ENCODE measurements around the gene ARID1A.
"Not testable (repeated sequence)": the region's sequence is repeated elsewhere in the genome, so short reads cannot be mapped to it uniquely, and the experiment has no call there.

The ARID1A gene

DNA sequence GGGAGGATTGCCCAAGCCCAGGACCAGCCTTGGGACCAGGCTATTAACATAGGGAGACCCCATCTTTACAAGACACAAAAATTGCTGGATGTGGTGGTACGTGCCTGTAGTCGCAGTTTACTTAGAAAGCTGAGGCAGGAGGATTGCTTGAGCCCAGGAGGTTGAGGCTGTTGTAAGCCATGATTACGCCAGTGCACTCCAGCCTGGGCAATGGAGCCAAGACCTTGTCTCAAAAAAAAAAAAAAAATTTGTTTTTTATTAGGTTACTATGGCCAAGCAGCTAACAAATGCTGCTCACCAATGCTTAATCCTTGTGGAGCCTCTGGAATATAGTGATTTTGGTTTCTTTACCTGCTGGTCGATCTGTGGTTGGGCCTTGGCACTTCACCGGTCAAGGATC, 8.8 kb downstream of the ARID1A start:
- H2BK5ac ChIP-seq (ENCODE audit: low read depth, low read length, poor library complexity), result no peak overlapping the region
- no peak overlapping the region for H3K14ac ChIP-seq (ENCODE audit: low read length)
- H3K79me1 ChIP-seq (ENCODE audit: low read length), result no peaks in the 10 kb centered on the region
- no peaks in the 10 kb centered on the region for H3K9me3 ChIP-seq (ENCODE audit: insufficient read depth, low read depth, low read length)
- no peak overlapping the region for H4K12ac ChIP-seq (ENCODE audit: low read depth, low read length)
- H3K27ac ChIP-seq (ENCODE audit: low read depth, low read length), result no peak overlapping the region
- H3K4me1 ChIP-seq (ENCODE audit: control insufficient read depth in 1 of 2, insufficient read depth in 2 of 2, low read length in 2 of 2), result peaks cover 5 to 20% of the 10 kb centered on the region in 2 experiments
- H3K9ac ChIP-seq (ENCODE audit: low read length), result no peak overlapping the region
- H2BK12ac ChIP-seq (ENCODE audit: low read length), result no peak overlapping the region
- no peak overlapping the region for H2AFZ ChIP-seq (ENCODE audit: insufficient read depth, low read length, poor library complexity)
- H3K4ac ChIP-seq (ENCODE audit: low read depth, low read length), result peak overlapping the region; percentile 92
- no CpG with 5 or more reads among the region's 5 CpGs for whole genome bisulfite sequencing (ENCODE audit: extremely low coverage, insufficient coverage, insufficient read length)
- no peak overlapping the region for H2BK120ac ChIP-seq (ENCODE audit: insufficient read depth, low read length, poor library complexity)
- no peak overlapping the region for H3K18ac ChIP-seq (ENCODE audit: low read length)
- no peaks in the 10 kb centered on the region for H3K27me3 ChIP-seq (ENCODE audit: insufficient read depth, low read length)
- peaks cover 34% of the 10 kb centered on the region for H3K79me2 ChIP-seq (ENCODE audit: control insufficient read depth, insufficient read depth, low read length, poor library complexity)
- no peak overlapping the region for H3K4me3 ChIP-seq (ENCODE audit: low read depth, low read length)
- DNase-seq, result no peak
- H4K8ac ChIP-seq (ENCODE audit: low read depth, low read length), result no peak overlapping the region
- no peak overlapping the region for H3K4me2 ChIP-seq (ENCODE audit: low read length)
- H4K91ac ChIP-seq (ENCODE audit: low read depth, low read length), result no peak overlapping the region
- H3K36me3 ChIP-seq (ENCODE audit: control insufficient read depth in 1 of 2, insufficient read depth in 2 of 2, low read length in 2 of 2), result peaks cover 3 to 13% of the 10 kb centered on the region in 2 experiments
- H3K23ac ChIP-seq (ENCODE audit: low read length), result no peak overlapping the region
- H2AK5ac ChIP-seq (ENCODE audit: low read length), result no peak overlapping the region

DNA sequence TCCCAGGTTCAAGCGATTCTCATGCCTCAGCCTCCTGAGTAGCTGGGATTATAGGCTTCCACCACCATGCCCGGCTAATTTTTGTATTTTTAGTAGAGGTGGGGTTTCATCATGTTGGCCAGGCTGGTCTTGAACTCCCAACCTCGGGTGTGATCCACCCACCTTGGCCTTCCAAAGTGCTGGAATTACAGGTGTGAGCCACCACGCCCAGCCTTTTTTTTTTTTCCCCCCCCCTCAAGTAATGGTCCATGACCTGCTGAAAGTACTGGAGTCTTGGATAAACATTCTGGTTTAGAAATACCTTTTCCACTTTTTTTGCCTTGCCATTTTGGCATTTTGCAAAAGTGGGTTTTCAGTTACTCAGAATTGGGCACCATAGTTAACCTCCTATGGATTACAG, 9.4 kb downstream of the ARID1A start:
- H4K8ac ChIP-seq (ENCODE audit: low read depth, low read length); H4K91ac ChIP-seq (ENCODE audit: low read depth, low read length); H4K12ac ChIP-seq (ENCODE audit: low read depth, low read length); H3K4me3 ChIP-seq (ENCODE audit: low read depth, low read length); H3K18ac ChIP-seq (ENCODE audit: low read length); H3K79me1 ChIP-seq (ENCODE audit: low read length); H2AK5ac ChIP-seq (ENCODE audit: low read length); H3K23ac ChIP-seq (ENCODE audit: low read length); H3K27me3 ChIP-seq (ENCODE audit: insufficient read depth, low read length); DNase-seq; H2BK12ac ChIP-seq (ENCODE audit: low read length); H2AFZ ChIP-seq (ENCODE audit: insufficient read depth, low read length, poor library complexity); H3K14ac ChIP-seq (ENCODE audit: low read length); H3K9ac ChIP-seq (ENCODE audit: low read length); H3K4me2 ChIP-seq (ENCODE audit: low read length); H2BK5ac ChIP-seq (ENCODE audit: low read depth, low read length, poor library complexity); H3K27ac ChIP-seq (ENCODE audit: low read depth, low read length); H2BK120ac ChIP-seq (ENCODE audit: insufficient read depth, low read length, poor library complexity); H3K9me3 ChIP-seq (ENCODE audit: insufficient read depth, low read depth, low read length): not testable (repeated sequence)
- H3K4ac ChIP-seq (ENCODE audit: low read depth, low read length), result peak overlapping the region; percentile 92
- H3K36me3 ChIP-seq (ENCODE audit: control insufficient read depth in 1 of 2, insufficient read depth in 2 of 2, low read length in 2 of 2), result peaks cover 4 to 13% of the 10 kb centered on the region in 2 experiments
- no CpG with 5 or more reads among the region's 4 CpGs for WGBS (ENCODE audit: extremely low coverage, insufficient coverage, insufficient read length)
- H3K4me1 ChIP-seq (ENCODE audit: control insufficient read depth in 1 of 2, insufficient read depth in 2 of 2, low read length in 2 of 2), result peaks cover 5 to 19% of the 10 kb centered on the region in 2 experiments
- H3K79me2 ChIP-seq (ENCODE audit: control insufficient read depth, insufficient read depth, low read length, poor library complexity), result peaks cover 32% of the 10 kb centered on the region

DNA sequence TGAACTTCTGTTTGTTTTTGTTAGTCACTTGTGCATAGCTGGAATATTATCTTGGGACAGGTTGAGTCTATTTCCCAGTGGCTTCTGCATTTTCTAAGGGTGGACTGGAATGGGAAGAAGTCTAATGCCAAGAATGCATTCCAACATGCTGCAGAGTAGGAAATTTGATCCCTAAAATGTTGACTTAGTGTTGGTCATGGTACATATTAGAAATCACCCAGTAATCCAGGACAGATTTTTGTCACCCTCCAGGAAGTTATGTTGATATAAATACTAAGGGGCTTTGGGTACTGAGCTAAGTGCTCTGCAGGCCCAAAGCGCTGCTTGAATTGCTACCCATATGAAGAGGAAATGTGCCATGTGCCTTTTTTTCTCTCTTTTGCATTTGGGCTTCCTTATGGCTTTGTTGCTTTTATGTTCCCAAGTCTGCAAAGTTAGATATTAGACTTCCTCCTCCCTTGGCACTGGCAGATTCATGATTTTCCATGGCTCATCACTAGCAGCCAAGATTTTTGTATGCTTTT, 10.0 kb downstream of the ARID1A start:
- Histone ChIP-seq H3K79me2 (ENCODE audit: control insufficient read depth, insufficient read depth, low read length, poor library complexity) (peaks cover 34% of the 10 kb centered on the region), H2AK5ac (ENCODE audit: low read length) (no peak overlapping the region), H3K4me1 (ENCODE audit: control insufficient read depth in 1 of 2, insufficient read depth in 2 of 2, low read length in 2 of 2) (peaks cover 2 to 16% of the 10 kb centered on the region in 2 experiments), H4K12ac (ENCODE audit: low read depth, low read length) (no peak overlapping the region), H3K4ac (ENCODE audit: low read depth, low read length) (peak overlapping the region; percentile 80), H3K27ac (ENCODE audit: low read depth, low read length) (no peak overlapping the region), H3K9ac (ENCODE audit: low read length) (no peak overlapping the region), H2BK12ac (ENCODE audit: low read length) (no peak overlapping the region), H3K14ac (ENCODE audit: low read length) (no peak overlapping the region), H3K18ac (ENCODE audit: low read length) (no peak overlapping the region), H2BK5ac (ENCODE audit: low read depth, low read length, poor library complexity) (no peak overlapping the region), H3K4me3 (ENCODE audit: low read depth, low read length) (no peak overlapping the region), H3K36me3 (ENCODE audit: control insufficient read depth in 1 of 2, insufficient read depth in 2 of 2, low read length in 2 of 2) (peaks cover 6 to 17% of the 10 kb centered on the region in 2 experiments), H3K23ac (ENCODE audit: low read length) (no peak overlapping the region), H2BK120ac (ENCODE audit: insufficient read depth, low read length, poor library complexity) (no peak overlapping the region), H3K9me3 (ENCODE audit: insufficient read depth, low read depth, low read length) (no peaks in the 10 kb centered on the region), H3K4me2 (ENCODE audit: low read length) (no peak overlapping the region), H4K8ac (ENCODE audit: low read depth, low read length) (no peak overlapping the region), H2AFZ (ENCODE audit: insufficient read depth, low read length, poor library complexity) (no peak overlapping the region), H3K79me1 (ENCODE audit: low read length) (no peaks in the 10 kb centered on the region), H4K91ac (ENCODE audit: low read depth, low read length) (no peak overlapping the region), H3K27me3 (ENCODE audit: insufficient read depth, low read length) (no peaks in the 10 kb centered on the region)
- DNase-seq, result peak in 1 of 2 donors; percentile 63
- WGBS (ENCODE audit: extremely low coverage, insufficient coverage, insufficient read length), result no CpG with 5 or more reads among the region's 1 CpG

DNA sequence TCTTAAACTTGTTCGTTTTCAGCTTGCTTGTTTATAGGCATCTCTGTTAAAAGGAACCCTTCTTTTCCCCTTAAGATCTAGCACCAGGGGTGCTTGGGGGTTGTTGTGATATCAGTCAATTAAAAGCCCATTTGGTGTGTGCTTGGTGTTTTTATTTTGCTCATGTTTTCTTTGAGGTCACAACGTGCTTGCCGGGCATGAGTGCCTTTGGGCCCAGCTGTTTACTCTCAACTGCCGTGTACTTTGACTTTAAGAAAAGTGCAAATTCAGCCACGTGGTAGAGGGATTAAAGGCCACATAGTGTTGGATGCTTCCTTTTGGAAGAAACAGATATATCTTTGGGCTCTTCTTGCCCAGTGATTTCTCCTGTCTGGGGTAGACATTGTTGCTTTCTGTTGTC, 10.5 kb downstream of the ARID1A start:
- peaks cover 36% of the 10 kb centered on the region for H3K79me2 ChIP-seq (ENCODE audit: control insufficient read depth, insufficient read depth, low read length, poor library complexity)
- no peak overlapping the region for H3K27ac ChIP-seq (ENCODE audit: low read depth, low read length)
- peaks cover 7 to 19% of the 10 kb centered on the region in 2 experiments for H3K36me3 ChIP-seq (ENCODE audit: control insufficient read depth in 1 of 2, insufficient read depth in 2 of 2, low read length in 2 of 2)
- no peak overlapping the region for H3K18ac ChIP-seq (ENCODE audit: low read length)
- H3K4me1 ChIP-seq (ENCODE audit: control insufficient read depth in 1 of 2, insufficient read depth in 2 of 2, low read length in 2 of 2), result peaks cover 1 to 14% of the 10 kb centered on the region in 2 experiments
- peak overlapping the region; percentile 13 for H3K4ac ChIP-seq (ENCODE audit: low read depth, low read length)
- no peaks in the 10 kb centered on the region for H3K27me3 ChIP-seq (ENCODE audit: insufficient read depth, low read length)
- H2AK5ac ChIP-seq (ENCODE audit: low read length), result no peak overlapping the region
- WGBS (ENCODE audit: extremely low coverage, insufficient coverage, insufficient read length), result no CpG with 5 or more reads among the region's 5 CpGs
- H2BK12ac ChIP-seq (ENCODE audit: low read length), result no peak overlapping the region
- no peak overlapping the region for H3K23ac ChIP-seq (ENCODE audit: low read length)
- no peak overlapping the region for H4K12ac ChIP-seq (ENCODE audit: low read depth, low read length)
- no peaks in the 10 kb centered on the region for H3K79me1 ChIP-seq (ENCODE audit: low read length)
- no peak overlapping the region for H3K9ac ChIP-seq (ENCODE audit: low read length)
- H2BK5ac ChIP-seq (ENCODE audit: low read depth, low read length, poor library complexity), result no peak overlapping the region
- H3K14ac ChIP-seq (ENCODE audit: low read length), result no peak overlapping the region
- no peak overlapping the region for H3K4me3 ChIP-seq (ENCODE audit: low read depth, low read length)
- no peak overlapping the region for H4K8ac ChIP-seq (ENCODE audit: low read depth, low read length)
- H4K91ac ChIP-seq (ENCODE audit: low read depth, low read length), result no peak overlapping the region
- no peak overlapping the region for H2BK120ac ChIP-seq (ENCODE audit: insufficient read depth, low read length, poor library complexity)
- no peak overlapping the region for H2AFZ ChIP-seq (ENCODE audit: insufficient read depth, low read length, poor library complexity)
- DNase-seq, result no peak
- no peaks in the 10 kb centered on the region for H3K9me3 ChIP-seq (ENCODE audit: insufficient read depth, low read depth, low read length)
- no peak overlapping the region for H3K4me2 ChIP-seq (ENCODE audit: low read length)

Data from trophoblast cell (in vitro differentiated cells and primary cell).